Neural cell (in vitro differentiated cells): Measurements from ENCODE around the gene UGT1A8.

ENCODE experiments used
- EP300 ChIP-seq: fragments of 450-650 bp; conservative IDR thresholded peaks from 2 replicates; pipeline ENCODE4 v1.6.1; 2014; ENCODE audit warnings: antibody characterized with exemption, mild to moderate bottlenecking, moderate library complexity; ENCODE audit not compliant: poor library complexity, severe bottlenecking
- EZH2 ChIP-seq: fragments of 200-600, 300-800 bp; shearing (Covaris generic), sonication (generic); IDR thresholded peaks from 2 replicates; pipeline ENCODE4 v1.6.1; 2014; ENCODE audit warnings: antibody characterized with exemption, low read length, borderline replicate concordance, mild to moderate bottlenecking; ENCODE audit not compliant: insufficient read depth, poor library complexity, severe bottlenecking
- MXI1 ChIP-seq: fragments of 450-650 bp; conservative IDR thresholded peaks from 2 replicates; pipeline ENCODE4 v1.6.1; 2014; ENCODE audit warnings: antibody characterized with exemption, mild to moderate bottlenecking; ENCODE audit not compliant: poor library complexity, severe bottlenecking
- POLR2AphosphoS5 ChIP-seq: IDR thresholded peaks from 2 replicates; pipeline ENCODE4 v1.6.1; 2012
- SMC3 ChIP-seq: fragments of 450-650 bp; conservative IDR thresholded peaks from 2 replicates; pipeline ENCODE4 v1.6.1; 2014; ENCODE audit warnings: antibody characterized with exemption, mild to moderate bottlenecking, moderate library complexity; ENCODE audit not compliant: poor library complexity
- TAF1 ChIP-seq: IDR thresholded peaks from 2 replicates; pipeline ENCODE4 v1.6.1; 2012; ENCODE audit warnings: low read depth
- TF ChIP-seq, protein P1 (sequence below): IDR thresholded peaks from 2 replicates; pipeline ENCODE4 v1.6.1; 2012; ENCODE audit warnings: borderline replicate concordance
- TF ChIP-seq, protein P2 (sequence below): fragments of 450-650 bp; IDR thresholded peaks from 2 replicates; pipeline ENCODE4 v1.5.1; 2014; ENCODE audit warnings: antibody characterized with exemption, mild to moderate bottlenecking, moderate library complexity; ENCODE audit not compliant: poor library complexity, severe bottlenecking

GRCh38 chr2:233691443-233692433 lies 74.3 kb downstream of the UGT1A8 start:
- TF ChIP-seq, protein P1, sequence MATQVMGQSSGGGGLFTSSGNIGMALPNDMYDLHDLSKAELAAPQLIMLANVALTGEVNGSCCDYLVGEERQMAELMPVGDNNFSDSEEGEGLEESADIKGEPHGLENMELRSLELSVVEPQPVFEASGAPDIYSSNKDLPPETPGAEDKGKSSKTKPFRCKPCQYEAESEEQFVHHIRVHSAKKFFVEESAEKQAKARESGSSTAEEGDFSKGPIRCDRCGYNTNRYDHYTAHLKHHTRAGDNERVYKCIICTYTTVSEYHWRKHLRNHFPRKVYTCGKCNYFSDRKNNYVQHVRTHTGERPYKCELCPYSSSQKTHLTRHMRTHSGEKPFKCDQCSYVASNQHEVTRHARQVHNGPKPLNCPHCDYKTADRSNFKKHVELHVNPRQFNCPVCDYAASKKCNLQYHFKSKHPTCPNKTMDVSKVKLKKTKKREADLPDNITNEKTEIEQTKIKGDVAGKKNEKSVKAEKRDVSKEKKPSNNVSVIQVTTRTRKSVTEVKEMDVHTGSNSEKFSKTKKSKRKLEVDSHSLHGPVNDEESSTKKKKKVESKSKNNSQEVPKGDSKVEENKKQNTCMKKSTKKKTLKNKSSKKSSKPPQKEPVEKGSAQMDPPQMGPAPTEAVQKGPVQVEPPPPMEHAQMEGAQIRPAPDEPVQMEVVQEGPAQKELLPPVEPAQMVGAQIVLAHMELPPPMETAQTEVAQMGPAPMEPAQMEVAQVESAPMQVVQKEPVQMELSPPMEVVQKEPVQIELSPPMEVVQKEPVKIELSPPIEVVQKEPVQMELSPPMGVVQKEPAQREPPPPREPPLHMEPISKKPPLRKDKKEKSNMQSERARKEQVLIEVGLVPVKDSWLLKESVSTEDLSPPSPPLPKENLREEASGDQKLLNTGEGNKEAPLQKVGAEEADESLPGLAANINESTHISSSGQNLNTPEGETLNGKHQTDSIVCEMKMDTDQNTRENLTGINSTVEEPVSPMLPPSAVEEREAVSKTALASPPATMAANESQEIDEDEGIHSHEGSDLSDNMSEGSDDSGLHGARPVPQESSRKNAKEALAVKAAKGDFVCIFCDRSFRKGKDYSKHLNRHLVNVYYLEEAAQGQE: no peak
- no peak for TF ChIP-seq EZH2
- no peak for TF ChIP-seq SMC3
- TF ChIP-seq, protein P2, sequence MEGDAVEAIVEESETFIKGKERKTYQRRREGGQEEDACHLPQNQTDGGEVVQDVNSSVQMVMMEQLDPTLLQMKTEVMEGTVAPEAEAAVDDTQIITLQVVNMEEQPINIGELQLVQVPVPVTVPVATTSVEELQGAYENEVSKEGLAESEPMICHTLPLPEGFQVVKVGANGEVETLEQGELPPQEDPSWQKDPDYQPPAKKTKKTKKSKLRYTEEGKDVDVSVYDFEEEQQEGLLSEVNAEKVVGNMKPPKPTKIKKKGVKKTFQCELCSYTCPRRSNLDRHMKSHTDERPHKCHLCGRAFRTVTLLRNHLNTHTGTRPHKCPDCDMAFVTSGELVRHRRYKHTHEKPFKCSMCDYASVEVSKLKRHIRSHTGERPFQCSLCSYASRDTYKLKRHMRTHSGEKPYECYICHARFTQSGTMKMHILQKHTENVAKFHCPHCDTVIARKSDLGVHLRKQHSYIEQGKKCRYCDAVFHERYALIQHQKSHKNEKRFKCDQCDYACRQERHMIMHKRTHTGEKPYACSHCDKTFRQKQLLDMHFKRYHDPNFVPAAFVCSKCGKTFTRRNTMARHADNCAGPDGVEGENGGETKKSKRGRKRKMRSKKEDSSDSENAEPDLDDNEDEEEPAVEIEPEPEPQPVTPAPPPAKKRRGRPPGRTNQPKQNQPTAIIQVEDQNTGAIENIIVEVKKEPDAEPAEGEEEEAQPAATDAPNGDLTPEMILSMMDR: no peak
- TF ChIP-seq EP300: no peak
- TF ChIP-seq MXI1: no peak
- no peak for TF ChIP-seq TAF1
- TF ChIP-seq POLR2AphosphoS5: no peak
